GM19193 (cell line): ENCODE measurements around the gene SSH2.

Source experiments
- POLR2A ChIP-seq: IDR thresholded peaks from 4 replicates; pipeline ENCODE4 v1.6.1; 2011; ENCODE audit not compliant: insufficient read depth, insufficient read length; ENCODE audit errors: extremely low read depth

SSH2 gene

GRCh38 chr17:29929533-29930408 is at the start of gene SSH2:
TSS of gene SSH2 (minus strand) at chr17:29930228. CDS start at chr17:29930000, 228 bp downstream.
- TF ChIP-seq POLR2A, result peak; percentile 72

GRCh38 chr17:29977836-29978235 is 47.8 kb upstream of the SSH2 start:
- TF ChIP-seq POLR2A, result no peak

- no peak for TF ChIP-seq POLR2A
Measured at GRCh38 chr17:29973005-29973404, 43.0 kb upstream of the SSH2 start.

GRCh38 chr17:29972277-29972676 is 42.2 kb upstream of the SSH2 start:
- TF ChIP-seq POLR2A, result no peak

- TF ChIP-seq POLR2A, result no peak
Measured at GRCh38 chr17:29968271-29968670, 38.2 kb upstream of the SSH2 start.

GRCh38 chr17:29962656-29963055 is 32.6 kb upstream of the SSH2 start:
- no peak for TF ChIP-seq POLR2A

GRCh38 chr17:29959658-29960337 is 29.8 kb upstream of the SSH2 start:
- no peak for TF ChIP-seq POLR2A

- no peak for TF ChIP-seq POLR2A
Measured at GRCh38 chr17:29958947-29959657, 29.1 kb upstream of the SSH2 start.

- TF ChIP-seq POLR2A, result no peak
Measured at GRCh38 chr17:29956225-29956624, 26.2 kb upstream of the SSH2 start.

- TF ChIP-seq POLR2A, result no peak
Measured at GRCh38 chr17:29954405-29954804, 24.4 kb upstream of the SSH2 start.

- no peak for TF ChIP-seq POLR2A
Measured at GRCh38 chr17:29949696-29950095, 19.7 kb upstream of the SSH2 start.

GRCh38 chr17:29948448-29949215 is 18.6 kb upstream of the SSH2 start:
- TF ChIP-seq POLR2A, result no peak

- no peak for TF ChIP-seq POLR2A
Measured at GRCh38 chr17:29945281-29945680, 15.3 kb upstream of the SSH2 start.

GRCh38 chr17:29941334-29941733 is 11.3 kb upstream of the SSH2 start, which contains the start of gene EFCAB5:
TSS of gene EFCAB5 (plus strand) at chr17:29941634. CDS start at chr17:29941797, 163 bp downstream.
- TF ChIP-seq POLR2A, result no peak
